ENCODE data around the gene PCDH8.

PCDH8 gene, protein sequence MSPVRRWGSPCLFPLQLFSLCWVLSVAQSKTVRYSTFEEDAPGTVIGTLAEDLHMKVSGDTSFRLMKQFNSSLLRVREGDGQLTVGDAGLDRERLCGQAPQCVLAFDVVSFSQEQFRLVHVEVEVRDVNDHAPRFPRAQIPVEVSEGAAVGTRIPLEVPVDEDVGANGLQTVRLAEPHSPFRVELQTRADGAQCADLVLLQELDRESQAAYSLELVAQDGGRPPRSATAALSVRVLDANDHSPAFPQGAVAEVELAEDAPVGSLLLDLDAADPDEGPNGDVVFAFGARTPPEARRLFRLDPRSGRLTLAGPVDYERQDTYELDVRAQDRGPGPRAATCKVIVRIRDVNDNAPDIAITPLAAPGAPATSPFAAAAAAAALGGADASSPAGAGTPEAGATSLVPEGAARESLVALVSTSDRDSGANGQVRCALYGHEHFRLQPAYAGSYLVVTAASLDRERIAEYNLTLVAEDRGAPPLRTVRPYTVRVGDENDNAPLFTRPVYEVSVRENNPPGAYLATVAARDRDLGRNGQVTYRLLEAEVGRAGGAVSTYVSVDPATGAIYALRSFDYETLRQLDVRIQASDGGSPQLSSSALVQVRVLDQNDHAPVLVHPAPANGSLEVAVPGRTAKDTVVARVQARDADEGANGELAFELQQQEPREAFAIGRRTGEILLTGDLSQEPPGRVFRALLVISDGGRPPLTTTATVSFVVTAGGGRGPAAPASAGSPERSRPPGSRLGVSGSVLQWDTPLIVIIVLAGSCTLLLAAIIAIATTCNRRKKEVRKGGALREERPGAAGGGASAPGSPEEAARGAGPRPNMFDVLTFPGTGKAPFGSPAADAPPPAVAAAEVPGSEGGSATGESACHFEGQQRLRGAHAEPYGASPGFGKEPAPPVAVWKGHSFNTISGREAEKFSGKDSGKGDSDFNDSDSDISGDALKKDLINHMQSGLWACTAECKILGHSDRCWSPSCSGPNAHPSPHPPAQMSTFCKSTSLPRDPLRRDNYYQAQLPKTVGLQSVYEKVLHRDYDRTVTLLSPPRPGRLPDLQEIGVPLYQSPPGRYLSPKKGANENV

DNA sequence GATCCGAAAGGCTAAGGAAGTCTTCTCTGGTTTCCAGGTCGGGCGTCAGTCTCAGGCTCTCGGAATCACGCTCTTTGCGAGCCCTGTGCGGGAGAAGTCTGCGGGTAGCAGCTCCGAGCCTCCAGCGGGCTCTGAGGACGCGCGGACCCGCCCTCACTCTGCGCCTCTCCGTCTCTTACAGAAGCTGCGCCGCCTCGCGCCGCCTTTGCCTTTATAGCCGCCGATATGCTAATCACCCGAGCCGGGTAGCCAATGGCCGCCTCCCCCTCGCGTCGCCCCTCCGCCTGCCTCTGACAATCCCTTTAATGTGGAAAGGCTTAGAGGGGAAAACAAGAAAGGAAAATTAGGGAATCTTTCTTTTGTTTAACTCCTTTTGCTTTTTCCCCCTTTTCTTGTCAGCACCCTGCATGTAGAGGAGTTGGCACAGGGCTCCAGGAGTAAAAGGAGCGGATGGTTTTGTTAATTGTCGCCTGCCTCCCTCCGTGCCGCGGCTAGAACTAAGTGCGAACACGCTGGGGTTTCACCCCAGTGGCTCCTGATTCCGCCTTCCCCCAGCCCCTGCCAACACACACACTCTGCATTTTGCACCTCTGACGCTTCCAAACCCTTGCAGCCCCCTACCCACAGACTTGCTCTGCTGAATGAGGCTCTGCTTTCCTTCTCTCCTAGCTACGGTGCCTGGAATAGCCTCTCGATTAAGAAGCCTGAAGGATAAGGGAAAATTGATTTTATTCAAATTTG is at the start of gene PCDH8:
Gene PCDH8 (minus strand): TSS at position 186 of the 741 bp plus-strand sequence. CDS start 204 bp downstream, outside the sequence.
- DNase-seq (ENCODE audit: low read depth, low spot score) = peak; percentile 55

DNA sequence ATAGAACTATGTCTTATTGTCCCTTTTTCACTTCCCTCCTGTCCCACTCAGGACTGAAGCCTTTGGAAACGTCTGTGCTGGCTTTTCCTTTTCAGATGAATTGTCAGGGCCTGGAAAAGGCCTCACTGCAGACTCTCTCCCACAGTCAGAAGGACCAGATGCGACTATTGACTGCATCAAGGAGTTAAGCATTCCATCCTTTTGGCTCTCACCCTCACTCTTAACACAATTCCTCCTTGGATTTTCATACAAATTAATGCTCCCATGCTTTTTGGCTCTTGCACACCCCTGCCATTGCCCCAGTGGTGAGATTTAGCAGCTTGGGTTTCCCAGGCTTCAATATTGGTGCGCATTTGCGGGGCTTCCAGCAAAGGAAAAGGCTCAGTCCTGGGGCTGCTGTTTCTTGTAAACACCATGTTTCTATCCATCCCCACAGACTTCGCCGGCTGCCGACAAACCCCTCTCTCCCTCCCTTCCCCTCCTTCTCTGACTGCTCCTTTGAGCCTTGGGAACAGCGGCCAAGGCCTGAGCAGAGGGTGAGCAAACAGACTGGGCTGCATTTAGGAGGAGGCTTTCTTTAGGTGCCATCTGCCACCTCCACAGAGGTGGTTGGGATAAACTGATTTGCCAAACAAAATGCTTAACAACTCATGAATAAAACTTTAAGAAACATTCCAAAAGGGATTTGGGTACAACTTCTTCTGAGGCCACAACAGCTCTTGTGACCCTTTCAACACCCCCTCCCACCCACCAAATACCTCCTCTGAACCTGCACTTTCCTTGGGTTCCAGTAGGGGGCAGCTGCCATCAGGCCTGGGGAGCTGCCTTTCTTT is 48.6 kb upstream of the PCDH8 start:
- peak; percentile 23 for DNase-seq (ENCODE audit: low read depth, low spot score)

DNA sequence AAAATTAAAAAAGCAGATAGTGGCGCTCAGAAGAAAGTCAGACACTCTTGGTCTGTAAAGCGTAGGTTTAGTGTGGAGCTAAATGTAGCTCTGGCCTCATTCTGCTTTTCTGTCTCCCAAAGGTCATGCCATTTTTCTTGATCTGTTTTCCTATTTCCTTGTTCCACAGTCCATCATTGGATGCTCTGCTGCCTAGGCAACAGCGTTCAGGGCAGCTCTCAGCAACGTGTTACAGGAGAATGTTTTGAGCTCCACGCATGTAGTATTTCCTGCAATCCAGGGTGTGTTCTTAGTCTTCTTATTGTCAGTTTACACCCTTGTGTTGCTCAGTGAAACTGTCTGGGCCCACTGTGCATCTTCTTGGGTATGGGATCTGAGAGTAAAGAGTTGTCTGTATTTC is 46.0 kb upstream of the PCDH8 start:
- DNase-seq (ENCODE audit: low read depth, low spot score) = no peak

DNA sequence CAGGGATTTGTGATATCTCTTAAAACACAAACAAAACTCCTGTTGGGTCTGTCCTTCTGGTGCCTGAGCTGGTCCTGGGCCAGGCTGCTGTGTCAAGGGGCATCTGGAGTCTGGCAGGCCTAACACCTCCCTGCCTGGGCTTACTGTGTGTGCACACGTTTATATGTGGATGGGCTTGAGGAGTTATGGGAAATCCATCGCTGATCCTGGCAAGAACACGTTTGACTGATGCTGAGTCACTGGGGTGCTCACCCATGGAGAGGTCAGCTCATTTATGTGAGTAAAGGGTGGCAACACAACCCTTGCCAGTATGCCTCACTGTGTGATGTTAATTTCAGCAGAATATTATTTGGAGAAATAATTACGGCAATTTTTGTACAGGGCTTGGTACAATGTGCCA is 44.5 kb upstream of the PCDH8 start:
- peak; percentile 36 for DNase-seq (ENCODE audit: low read depth, low spot score)

DNA sequence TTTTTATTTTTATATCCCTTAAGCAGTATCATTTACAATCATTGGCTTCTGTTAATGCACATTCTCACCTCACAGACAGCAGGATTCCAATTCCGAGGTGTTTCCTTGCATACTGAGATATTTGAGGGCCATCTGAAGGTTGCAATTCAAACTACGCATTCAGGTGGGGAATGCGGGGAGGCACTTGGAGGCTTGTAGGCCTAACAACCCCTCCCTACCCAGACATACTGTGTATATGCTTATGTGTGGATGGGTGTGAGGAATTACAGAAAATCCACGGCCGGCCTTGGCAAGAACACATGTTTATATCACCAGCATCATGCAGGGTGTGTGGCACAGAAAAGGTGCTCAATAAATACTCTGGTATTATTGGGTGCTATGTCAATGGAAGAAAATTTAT is 43.3 kb upstream of the PCDH8 start:
- DNase-seq (ENCODE audit: low read depth, low spot score) = no peak

DNA sequence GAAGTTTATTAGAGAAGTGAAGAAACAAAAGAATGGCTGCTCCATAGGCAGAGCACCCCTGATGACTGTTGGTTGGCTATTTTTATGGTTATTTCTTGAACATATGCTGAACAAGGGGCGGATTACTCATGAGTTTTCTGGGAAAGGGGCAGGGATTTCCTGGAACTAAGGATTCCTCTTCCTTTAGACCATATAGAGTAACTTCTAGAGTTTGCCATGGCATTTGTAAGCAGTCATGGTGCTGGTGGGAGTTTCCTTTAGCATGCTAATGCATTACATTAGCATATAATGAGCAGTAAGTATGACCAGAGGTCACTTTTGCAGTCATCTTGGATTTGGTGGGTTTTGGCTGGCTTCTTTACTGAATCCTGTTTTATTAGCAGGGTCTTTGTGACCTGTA is 38.7 kb upstream of the PCDH8 start:
- DNase-seq (ENCODE audit: low read depth, low spot score) = no peak

DNA sequence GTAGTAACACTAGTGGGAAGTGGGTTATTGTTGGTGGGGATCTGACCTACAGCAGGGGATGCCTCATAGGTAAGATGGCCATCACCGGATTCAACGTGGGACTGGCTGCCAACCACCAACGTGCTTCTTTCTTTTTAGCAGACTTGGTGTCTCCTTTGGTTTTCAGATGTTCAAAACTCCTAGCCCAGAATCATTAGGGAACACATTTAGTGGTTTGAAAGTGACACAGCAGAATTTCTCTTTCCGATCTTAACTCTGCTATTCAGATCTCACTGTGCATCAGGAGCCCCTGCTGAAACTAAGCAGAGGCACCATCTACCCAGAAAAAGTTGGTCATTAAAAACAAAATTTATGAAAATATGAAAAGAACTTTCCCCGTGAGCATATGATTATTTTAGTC is 36.7 kb upstream of the PCDH8 start:
- peak; percentile 6 for DNase-seq (ENCODE audit: low read depth, low spot score)

DNA sequence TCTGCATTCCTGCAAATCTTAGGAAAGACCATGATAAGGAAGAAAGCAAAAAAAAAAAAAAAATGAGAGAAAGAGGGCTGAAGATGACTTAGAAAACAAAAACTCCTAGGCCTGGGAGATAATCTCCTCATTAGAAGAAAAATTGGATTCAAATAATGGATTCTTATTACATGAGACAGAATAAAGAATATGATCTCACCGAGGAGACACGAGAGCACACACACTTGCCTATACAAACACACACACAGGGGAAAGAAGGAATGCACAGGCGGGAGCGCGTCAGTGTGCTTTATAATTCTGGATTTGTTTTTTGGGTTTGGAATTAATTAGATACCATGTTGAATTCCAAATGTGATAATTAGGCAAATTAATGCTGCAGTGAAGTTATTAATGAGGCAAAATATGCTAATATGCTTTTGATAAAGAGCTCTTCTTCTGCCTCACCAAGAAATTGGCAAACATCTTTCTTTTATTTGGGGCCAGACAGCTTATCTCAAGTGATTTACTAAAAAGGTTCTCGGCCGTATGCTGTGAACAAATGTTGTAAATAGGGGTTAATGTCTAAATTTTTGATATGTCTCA is 36.1 kb upstream of the PCDH8 start:
- DNase-seq (ENCODE audit: low read depth, low spot score) = peak; percentile 48

DNA sequence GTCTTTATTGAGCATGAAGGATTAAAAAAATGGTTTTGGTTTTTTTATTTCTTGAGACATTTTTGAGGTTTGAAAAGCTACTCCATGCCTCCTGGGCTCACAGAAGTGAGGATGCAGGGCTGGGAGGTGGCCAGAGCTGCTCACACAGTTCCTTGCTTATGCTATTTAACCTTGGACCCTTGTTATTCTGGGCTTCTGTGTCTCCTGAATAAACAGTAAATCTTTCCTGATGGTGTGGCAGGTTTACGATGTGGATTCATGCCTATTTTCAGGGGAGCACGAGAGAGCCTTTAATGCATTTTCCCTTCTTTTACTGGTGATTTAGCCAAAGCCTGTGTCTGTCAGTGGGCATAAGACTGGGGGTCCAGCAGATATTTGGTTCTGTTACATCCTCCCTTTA is 34.3 kb upstream of the PCDH8 start:
- no peak for DNase-seq (ENCODE audit: low read depth, low spot score)

DNA sequence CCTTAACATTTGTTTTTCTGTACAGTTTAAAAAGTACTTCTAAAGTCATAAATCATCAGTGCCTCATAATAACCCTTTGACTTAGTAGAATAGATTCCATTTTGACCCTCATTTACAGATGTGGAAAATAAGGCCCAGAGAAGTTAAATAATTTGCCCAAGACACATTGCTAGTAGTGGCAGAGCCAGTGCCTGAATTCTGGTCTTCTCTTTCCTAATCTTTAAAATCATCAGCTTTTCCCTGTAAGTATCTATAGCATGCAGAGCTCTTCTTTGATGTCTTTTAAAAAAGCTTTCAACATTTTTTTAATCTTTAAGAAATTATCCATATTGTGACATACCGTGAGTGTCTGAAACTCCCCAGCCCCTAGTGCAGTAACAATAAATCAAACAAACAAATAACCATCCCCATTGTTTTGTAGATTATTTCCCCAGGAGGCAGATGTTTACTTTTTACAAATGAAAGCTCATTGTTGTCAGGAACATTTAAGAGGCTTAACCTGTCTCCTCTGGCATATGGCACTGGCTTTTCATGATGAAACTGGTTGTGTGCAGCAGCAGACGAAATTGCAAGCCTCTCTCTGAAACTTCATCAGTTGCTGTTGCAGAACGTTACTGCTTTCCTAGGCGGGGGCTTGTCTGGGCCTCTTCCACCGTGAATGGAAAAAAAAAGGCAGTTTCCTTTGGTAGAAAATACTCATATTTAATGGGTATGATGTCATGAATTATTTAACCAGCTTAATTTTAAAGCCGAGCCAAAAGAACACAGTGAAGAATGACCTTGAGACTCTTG is 31.7 kb upstream of the PCDH8 start:
- no peak for DNase-seq (ENCODE audit: low read depth, low spot score)

DNA sequence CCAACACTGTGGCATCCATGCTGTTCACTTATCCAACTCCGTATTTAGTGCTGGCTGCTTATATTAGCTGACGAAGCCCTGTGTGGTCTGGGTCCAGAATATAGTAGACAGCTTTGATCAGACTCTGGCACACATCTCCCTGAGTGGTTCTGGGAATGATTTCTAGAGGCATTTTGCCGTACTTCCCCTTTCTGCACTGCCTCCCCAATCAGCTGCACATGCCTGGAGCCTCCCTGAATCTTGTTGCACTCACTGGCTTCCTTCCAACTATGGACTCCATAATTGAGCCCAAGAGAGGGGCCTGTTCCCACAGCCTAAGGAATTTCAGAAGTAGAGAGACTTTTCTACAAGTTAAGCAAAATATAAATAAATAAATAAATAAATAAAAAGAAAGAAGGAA is 30.4 kb upstream of the PCDH8 start:
- no peak for DNase-seq (ENCODE audit: low read depth, low spot score)

DNA sequence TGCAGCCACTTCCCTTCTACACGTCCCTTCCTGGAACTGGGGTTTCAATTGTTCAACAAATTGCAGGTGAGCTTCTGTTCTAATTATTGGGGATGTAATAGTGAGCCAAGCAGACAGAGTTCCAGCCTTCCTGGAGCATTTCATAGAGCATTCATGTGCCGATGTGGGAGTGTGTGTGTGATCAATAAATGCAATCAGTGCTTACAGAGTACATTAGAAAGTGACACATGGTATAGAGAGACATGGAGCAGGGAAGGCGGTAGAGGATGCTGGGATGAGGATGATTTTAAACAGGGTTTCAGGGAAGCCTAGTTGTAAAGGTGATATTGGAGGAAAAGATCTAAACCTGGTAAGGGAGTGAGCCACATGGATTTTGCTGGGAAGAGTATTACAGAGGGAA is 21.7 kb upstream of the PCDH8 start:
- DNase-seq (ENCODE audit: low read depth, low spot score) = no peak

DNA sequence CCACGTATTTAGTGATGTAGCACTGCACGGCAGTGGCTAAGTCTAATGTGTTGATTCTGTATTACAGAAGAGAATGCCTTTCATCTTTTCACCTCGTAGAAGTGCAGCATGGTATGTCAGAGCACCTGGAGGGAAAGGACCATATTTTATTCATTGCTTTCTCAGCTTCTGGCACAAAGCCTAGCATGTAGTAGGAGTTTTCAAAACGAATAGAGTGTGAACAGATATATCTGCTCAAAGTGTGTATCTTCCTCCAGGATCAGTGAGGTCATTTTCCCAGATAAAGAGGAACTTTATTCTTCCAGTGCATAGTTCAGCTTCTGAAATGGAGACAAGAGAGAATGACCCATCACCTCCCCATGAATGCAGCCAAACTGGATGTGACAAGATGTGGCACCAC is 21.2 kb upstream of the PCDH8 start:
- DNase-seq (ENCODE audit: low read depth, low spot score) = no peak

DNA sequence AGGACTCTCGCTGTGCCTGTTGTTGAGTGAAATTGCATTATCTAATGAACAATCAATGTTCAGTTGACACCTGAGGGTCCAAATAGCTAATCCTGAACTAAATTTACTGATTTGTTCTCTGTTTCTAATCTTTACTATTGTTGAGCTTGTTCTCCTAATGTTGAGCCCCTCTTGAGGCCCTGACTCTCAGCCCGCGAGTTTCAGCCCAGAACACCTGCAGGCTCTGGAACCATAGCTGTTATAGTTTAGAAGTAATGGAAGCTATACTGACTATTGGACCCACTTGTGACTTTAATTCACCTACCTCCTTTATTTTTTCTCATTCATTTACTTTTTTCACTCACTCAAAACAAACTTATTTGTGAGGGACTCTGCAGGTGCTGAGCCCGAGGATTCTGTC is 20.6 kb upstream of the PCDH8 start:
- DNase-seq (ENCODE audit: low read depth, low spot score) = no peak

DNA sequence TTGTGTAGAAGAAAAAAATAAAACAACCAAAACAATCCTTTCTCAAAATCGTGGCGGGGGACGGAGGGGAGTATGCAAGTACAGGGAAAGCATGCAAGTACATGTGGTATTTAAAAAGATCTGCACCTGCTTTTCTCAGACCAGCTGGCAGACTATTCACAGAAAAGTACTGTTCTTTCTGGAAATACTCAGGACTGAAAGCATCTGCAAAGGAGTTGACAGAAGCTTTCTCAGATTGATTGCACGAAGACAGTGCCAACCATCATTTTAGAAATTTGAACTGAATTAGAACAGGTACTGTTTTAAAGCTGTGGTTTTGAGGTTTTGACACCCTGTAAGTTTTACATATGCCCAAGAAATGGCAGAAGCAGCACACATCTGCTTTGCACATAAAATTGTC is 19.8 kb upstream of the PCDH8 start:
- no peak for DNase-seq (ENCODE audit: low read depth, low spot score)

DNA sequence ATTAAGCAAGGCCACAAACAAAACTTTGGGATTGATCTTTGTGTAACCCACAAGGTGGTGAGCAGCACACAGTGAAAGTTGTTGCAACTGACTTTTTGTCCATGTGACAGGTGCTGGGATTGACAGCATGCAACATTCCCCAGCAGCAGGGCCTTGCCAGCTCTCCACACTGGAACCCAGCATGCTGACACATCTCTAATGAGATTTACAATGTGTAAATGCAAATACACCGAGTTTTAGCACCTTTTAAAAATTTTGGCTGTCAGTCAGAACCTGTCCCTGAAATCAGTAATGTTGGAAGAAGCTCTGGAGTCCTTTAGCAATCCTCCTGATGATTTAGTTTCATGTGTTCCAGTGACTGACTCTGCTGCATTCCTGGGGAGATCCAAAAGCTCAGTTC is 16.5 kb upstream of the PCDH8 start:
- DNase-seq (ENCODE audit: low read depth, low spot score) = no peak

DNA sequence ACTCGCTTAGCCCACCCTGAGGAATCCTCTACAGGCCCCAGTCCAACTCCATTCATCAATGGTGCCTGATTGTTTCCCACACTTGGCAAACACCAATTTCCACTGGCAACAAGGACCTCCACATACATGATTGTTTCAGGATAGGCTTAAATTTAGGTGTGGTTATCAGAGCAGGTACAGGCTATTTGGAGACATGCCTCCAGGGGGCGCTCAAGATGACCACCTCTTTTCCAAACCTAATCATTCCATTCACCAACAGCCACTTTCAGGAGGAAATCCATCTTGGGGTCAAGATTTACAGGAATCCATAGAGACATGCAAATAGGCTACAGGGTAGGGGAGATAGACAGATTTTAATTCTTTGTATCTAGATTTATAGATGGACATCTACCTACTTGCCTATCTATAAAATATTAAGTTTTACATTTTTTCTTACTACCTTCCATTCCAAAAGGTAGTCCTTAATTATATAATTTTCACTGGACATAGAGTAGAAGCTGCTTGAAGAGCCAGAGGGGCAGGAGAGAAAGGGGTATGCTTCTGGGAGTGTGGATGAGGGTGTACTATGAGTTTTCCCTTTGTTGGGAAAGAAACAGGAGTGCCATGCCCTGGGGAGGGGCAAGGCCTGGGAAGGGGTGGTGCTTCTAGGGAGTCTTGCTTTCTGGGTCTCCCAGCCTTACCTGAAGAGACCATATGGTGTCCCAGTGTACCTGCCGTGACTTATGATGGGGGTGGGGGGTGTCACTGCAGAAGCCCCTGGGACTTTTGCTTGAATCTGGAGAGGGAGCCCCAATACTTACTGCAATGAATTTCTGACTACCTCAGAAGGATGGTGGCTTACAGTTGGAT is 14.1 kb upstream of the PCDH8 start:
- peak; percentile 39 for DNase-seq (ENCODE audit: low read depth, low spot score)

DNA sequence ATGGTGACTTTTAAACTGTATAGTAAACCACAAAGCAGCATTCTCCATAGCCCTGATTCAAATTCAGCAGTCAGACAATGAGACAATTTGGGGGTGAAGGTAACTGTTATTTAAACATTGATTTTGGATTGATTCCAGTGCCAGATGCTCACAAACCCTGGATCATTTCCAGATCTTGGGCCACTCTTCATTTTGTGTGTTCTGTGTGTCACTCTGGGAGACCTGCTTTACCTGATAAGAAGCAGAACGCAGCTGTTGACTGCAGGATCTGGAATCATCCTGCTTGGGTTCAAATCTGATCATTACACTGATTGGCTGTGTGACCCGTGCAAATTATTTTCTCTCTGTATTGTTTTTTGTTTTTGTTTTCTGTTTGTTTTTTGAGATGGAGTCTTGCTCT is 4.0 kb upstream of the PCDH8 start:
- no peak for DNase-seq (ENCODE audit: low read depth, low spot score)
